Activated T-cell treated with anti-CD3 and anti-CD28 coated beads, Interleukin-2, amount 50 U/mL, for 24 hours (primary cell): ENCODE results near the gene P2RX1.
A peak's percentile ranks its signal among the peaks of the same experiment; 100 is the strongest.

Experiments used
- DNase-seq: peaks from one replicate; pipeline ENCODE4 v3.0.0-alpha.2; 2020
- H3K27ac Mint-ChIP-seq: 2 replicates; pipeline ENCODE4 v1.8.0; 2020; ENCODE audit warnings: mild to moderate bottlenecking, mixed read lengths
- H3K27me3 Mint-ChIP-seq: 2 replicates; pipeline ENCODE4 v1.8.0; 2020; ENCODE audit warnings: mixed read lengths
- H3K36me3 Mint-ChIP-seq: 2 replicates; pipeline ENCODE4 v1.8.0; 2020; ENCODE audit warnings: low read depth, mixed read lengths
- H3K4me1 Mint-ChIP-seq: 2 replicates; pipeline ENCODE4 v1.8.0; 2020; ENCODE audit warnings: low read depth, mixed read lengths
- H3K4me3 Mint-ChIP-seq: 2 replicates; pipeline ENCODE4 v1.8.0; 2020; ENCODE audit warnings: mild to moderate bottlenecking, moderate library complexity, mixed read lengths
- H3K9me3 Mint-ChIP-seq: 2 replicates; pipeline ENCODE4 v1.8.0; 2020; ENCODE audit warnings: mixed read lengths

The P2RX1 gene

GRCh38 chr17:3923466-3924190, 7.4 kb upstream of the P2RX1 start:
- peaks cover 40% of the 10 kb centered on the region for H3K36me3 Mint-ChIP-seq
- no peaks in the 10 kb centered on the region for H3K9me3 Mint-ChIP-seq
- no peak for DNase-seq
- no peaks in the 10 kb centered on the region for H3K4me1 Mint-ChIP-seq
- H3K4me3 Mint-ChIP-seq: no peak overlapping the region
- peak overlapping the region; percentile 24 for H3K27ac Mint-ChIP-seq
- H3K27me3 Mint-ChIP-seq: no peaks in the 10 kb centered on the region

DNA sequence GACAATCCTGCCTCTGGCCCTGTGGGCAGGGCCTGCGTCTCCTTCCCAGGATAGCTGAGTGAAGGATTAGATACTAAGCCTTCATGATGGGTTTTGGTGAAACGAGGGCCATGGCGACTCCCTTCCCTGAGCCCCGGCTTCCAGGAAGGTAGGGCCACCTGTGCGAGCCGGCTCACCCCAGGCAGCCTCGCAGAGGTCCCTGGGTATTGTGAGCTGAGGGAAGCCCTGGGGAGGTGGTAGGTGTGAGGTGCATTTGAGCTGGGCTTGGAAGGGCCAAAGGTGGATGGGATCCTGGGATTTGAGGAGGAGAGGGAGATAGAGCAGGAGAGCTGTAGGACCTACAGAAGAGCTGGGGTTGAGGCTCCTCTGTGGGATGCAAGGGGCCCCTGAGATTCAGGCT, 6.5 kb upstream of the P2RX1 start:
- H3K27ac Mint-ChIP-seq: peak overlapping the region; percentile 26
- H3K27me3 Mint-ChIP-seq: no peaks in the 10 kb centered on the region
- H3K36me3 Mint-ChIP-seq: peaks cover 33% of the 10 kb centered on the region
- H3K4me1 Mint-ChIP-seq: no peaks in the 10 kb centered on the region
- no peak for DNase-seq
- H3K4me3 Mint-ChIP-seq: no peak overlapping the region
- H3K9me3 Mint-ChIP-seq: no peaks in the 10 kb centered on the region

GRCh38 chr17:3921502-3922319, 5.4 kb upstream of the P2RX1 start:
- no peak for DNase-seq
- no peaks in the 10 kb centered on the region for H3K27me3 Mint-ChIP-seq
- H3K4me1 Mint-ChIP-seq: peaks cover 5% of the 10 kb centered on the region
- no peak overlapping the region for H3K4me3 Mint-ChIP-seq
- H3K36me3 Mint-ChIP-seq: peaks cover 24% of the 10 kb centered on the region
- no peak overlapping the region for H3K27ac Mint-ChIP-seq
- H3K9me3 Mint-ChIP-seq: no peaks in the 10 kb centered on the region

GRCh38 chr17:3921006-3921405, 4.7 kb upstream of the P2RX1 start:
- H3K27me3 Mint-ChIP-seq: no peaks in the 10 kb centered on the region
- no peak overlapping the region for H3K4me3 Mint-ChIP-seq
- no peak overlapping the region for H3K27ac Mint-ChIP-seq
- peaks cover 20% of the 10 kb centered on the region for H3K36me3 Mint-ChIP-seq
- no peaks in the 10 kb centered on the region for H3K9me3 Mint-ChIP-seq
- DNase-seq: no peak
- H3K4me1 Mint-ChIP-seq: peaks cover 12% of the 10 kb centered on the region

- Mint-ChIP-seq H3K4me1 (peaks cover 25% of the 10 kb centered on the region), H3K9me3 (no peaks in the 10 kb centered on the region), H3K4me3 (no peak overlapping the region), H3K27ac (no peak overlapping the region), H3K27me3 (no peaks in the 10 kb centered on the region), H3K36me3 (peaks cover 2% of the 10 kb centered on the region)
- no peak for DNase-seq
Observed at GRCh38 chr17:3919123-3919624, 2.9 kb upstream of the P2RX1 start.

DNA sequence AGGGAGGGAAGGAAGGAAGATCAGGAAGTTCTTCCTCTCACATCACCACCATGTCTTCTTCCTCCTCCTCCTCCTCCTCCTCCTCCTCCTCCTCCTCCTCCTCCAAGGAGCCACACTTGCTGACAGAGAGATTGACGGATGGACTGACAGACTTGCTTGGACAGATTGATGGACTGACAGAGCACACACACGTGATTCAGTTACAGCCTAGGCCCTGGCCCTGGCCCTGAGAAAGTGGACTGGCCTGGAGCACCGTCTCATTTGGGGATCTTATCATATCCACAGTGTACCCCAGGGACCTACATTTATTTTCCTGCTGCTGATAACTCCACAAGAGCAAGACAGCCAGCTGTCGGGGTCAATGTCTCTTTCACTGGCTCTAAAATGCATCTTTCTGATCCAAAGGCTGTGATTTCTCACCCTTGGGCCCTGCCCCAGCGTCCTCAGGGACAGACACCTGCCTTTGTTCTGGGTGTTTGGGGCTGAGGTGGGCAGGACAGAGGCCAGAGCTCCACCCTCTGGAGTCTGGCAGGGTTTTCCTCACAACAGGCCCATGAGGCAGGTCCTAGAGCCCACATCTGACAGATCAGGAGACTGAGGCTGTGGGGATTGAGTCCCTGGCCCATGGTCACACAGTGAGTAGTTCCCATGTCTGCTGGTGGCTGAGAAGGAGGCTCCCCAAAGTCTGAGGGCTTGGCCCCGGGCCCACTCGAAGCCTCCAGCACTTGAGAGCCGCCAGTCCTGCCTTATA, 2.3 kb upstream of the P2RX1 start:
- Mint-ChIP-seq H3K36me3 (no peaks in the 10 kb centered on the region), H3K4me3 (no peak overlapping the region), H3K27ac (peak overlapping the region; percentile 8), H3K27me3 (no peaks in the 10 kb centered on the region), H3K4me1 (peaks cover 31% of the 10 kb centered on the region), H3K9me3 (no peaks in the 10 kb centered on the region)
- DNase-seq: no peak

GRCh38 chr17:3917391-3917931, 1.2 kb upstream of the P2RX1 start:
- Mint-ChIP-seq H3K9me3 (no peaks in the 10 kb centered on the region), H3K27ac (peak overlapping the region; percentile 63), H3K4me3 (no peak overlapping the region), H3K27me3 (no peaks in the 10 kb centered on the region), H3K4me1 (peaks cover 32% of the 10 kb centered on the region), H3K36me3 (no peaks in the 10 kb centered on the region)
- DNase-seq: no peak

DNA sequence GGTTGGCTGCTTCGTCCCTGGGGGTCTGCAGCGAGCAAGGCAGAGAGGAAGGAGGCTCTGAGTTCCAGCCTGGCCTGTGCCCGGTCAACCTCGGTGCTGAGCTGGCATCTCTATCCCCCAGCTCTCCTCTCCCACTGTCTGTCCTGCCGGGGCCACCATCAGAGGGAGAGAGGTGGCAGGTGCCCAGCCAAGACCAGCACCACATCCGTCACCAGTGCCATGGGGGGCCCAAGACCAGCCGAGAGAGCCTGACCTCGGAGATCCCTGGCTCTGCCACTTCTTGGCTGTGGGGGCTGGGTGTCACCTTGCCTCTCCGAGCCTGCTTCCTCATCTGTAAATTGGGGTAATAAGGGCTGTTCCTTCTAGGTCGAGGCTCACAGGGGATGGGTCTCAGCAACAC, 560 bp upstream of the P2RX1 start:
- peaks cover 33% of the 10 kb centered on the region for H3K4me1 Mint-ChIP-seq
- H3K9me3 Mint-ChIP-seq: no peaks in the 10 kb centered on the region
- H3K36me3 Mint-ChIP-seq: no peaks in the 10 kb centered on the region
- H3K27me3 Mint-ChIP-seq: no peaks in the 10 kb centered on the region
- no peak for DNase-seq
- peak overlapping the region; percentile 6 for H3K4me3 Mint-ChIP-seq
- peak overlapping the region; percentile 63 for H3K27ac Mint-ChIP-seq

DNA sequence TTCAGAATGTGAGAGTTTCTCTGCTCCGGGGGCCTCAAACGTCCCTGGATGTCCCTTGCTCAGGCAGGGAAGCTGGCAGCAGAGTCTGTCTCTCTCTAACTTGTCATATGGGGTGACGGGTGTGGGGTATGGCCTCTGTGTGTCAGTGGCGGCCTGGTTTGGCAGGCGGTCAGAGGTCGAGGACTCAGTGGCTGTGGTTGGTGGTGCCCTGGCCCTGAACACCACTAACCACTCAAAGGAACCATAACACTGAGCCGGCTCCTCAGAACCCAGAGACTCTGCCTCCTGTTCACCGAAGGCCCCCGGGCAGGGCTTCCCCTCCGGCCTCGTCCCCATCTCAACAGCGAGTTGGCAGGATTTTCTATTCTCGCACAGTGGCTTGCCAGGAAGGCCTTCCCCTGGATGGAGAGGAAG, 677 bp downstream of the P2RX1 start:
- H3K9me3 Mint-ChIP-seq: no peaks in the 10 kb centered on the region
- peak overlapping the region; percentile 63 for H3K27ac Mint-ChIP-seq
- H3K27me3 Mint-ChIP-seq: no peaks in the 10 kb centered on the region
- peak overlapping the region; percentile 23 for H3K4me3 Mint-ChIP-seq
- H3K36me3 Mint-ChIP-seq: no peaks in the 10 kb centered on the region
- H3K4me1 Mint-ChIP-seq: peaks cover 43% of the 10 kb centered on the region
- DNase-seq: peak; percentile 43

GRCh38 chr17:3914312-3914670, 2.0 kb downstream of the P2RX1 start:
- Mint-ChIP-seq H3K4me1 (peaks cover 47% of the 10 kb centered on the region), H3K27me3 (no peaks in the 10 kb centered on the region), H3K27ac (peak overlapping the region; percentile 2), H3K36me3 (no peaks in the 10 kb centered on the region), H3K9me3 (no peaks in the 10 kb centered on the region), H3K4me3 (no peak overlapping the region)
- DNase-seq: no peak

DNA sequence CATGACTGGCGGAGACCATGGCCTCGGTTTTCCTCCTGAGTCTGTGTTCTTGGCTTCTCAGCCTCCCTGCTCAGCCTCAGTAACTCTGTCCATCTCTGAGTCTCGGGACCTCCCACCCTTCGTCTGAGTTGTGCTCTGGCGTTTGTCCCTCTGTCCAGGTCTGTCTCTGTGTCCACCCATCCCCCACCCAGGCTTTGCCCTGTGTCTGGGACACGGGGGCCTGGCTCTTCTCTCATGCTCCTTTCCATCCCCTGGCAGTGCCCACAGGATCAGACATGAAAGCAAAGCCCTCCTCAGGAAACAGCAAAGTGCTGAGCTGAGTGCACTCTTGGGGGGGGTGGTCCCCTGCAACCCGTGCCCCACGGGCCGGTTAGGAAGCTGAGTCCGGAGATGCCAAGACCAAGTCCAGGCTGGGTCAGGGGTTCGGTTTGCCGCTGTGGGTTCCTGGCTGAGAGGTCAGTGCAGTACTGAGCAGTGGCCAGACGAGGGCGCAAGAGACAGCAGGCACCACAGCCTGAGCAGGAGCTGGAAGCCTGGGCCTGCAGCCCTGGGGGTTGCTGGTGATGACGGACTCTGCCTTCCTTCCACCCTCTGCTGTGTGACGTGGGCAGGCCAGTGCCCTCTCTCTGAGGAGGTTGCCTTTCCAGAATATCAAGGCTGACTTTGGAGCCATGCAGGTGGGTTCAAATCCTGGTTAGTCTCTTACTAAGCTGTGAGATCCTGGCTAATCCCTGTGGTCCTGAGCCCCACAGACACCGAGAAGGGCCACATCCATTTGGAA, 2.5 kb downstream of the P2RX1 start:
- Mint-ChIP-seq H3K4me1 (peaks cover 47% of the 10 kb centered on the region), H3K36me3 (no peaks in the 10 kb centered on the region), H3K9me3 (no peaks in the 10 kb centered on the region), H3K27me3 (no peaks in the 10 kb centered on the region), H3K27ac (peak overlapping the region; percentile 2), H3K4me3 (no peak overlapping the region)
- peak; percentile 89 for DNase-seq

DNA sequence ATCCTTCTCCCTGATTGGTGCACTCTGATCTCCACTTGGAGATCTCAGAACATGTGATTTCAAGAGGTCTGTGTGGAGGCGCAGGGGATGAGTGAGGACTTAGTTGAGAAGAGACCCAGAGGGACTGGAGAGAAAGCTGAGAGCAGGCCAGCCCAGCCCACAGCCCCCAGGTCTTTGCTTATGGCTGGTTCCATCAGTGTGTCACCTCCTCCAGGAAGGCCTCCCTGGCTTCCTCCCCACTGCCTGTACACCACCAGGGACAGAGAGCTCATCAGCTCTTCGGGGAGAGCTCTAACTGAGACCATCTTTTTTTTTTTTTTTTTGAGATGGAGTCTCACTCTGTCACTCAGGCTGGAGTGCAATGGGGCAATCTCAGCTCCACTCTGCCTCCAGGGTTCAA, 3.4 kb downstream of the P2RX1 start:
- Mint-ChIP-seq H3K27ac (no peak overlapping the region), H3K4me3 (no peak overlapping the region), H3K4me1 (peaks cover 47% of the 10 kb centered on the region), H3K36me3 (no peaks in the 10 kb centered on the region), H3K9me3 (no peaks in the 10 kb centered on the region), H3K27me3 (no peaks in the 10 kb centered on the region)
- no peak for DNase-seq

DNA sequence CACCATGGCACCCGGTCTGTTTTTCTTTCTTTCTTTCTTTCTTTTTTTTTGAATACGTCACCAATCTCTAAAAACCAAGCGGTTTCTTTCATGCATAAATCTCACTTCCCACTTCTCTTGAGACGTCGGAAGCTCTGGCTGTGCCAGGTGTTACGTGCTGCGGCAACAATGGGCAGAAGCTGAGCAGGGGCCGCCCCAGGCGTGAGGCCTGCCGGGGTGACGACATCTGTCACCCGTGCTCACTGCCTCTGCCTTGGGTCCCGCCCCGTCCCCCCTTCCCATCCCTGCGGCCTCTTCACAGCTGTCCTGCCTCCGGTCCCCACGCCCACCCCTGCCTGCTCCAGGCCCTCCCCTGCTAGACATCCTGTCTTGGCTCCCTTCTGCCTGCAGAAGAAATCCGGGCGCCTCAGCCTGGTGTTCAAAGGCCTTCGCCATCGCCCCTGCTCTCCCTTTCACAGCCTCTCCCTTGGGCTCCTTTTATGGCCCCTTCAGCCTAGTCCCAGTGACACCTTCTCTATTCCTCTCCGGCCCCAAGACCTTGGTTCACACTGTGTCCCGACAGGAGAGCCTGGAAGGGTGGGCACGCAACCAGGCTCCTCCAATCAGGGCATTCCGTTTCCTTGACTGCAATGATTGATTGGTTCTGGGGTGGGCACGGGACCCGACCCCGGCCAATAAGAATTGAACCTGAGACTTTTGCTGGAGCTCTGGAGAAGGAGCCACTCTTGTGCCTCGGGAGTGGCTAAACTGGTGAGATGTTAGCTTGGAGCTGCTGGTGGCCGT, 4.8 kb downstream of the P2RX1 start:
- Mint-ChIP-seq H3K27me3 (no peaks in the 10 kb centered on the region), H3K27ac (peak overlapping the region; percentile 84), H3K4me1 (peaks cover 39% of the 10 kb centered on the region), H3K4me3 (peak overlapping the region; percentile 63), H3K9me3 (no peaks in the 10 kb centered on the region), H3K36me3 (no peaks in the 10 kb centered on the region)
- peak; percentile 74 for DNase-seq
